GM19238 (cell line): ENCODE results near the gene GM2A.
A peak's percentile ranks its signal among the peaks of the same experiment; 100 is the strongest.
"Not testable (repeated sequence)": the region's sequence is repeated elsewhere in the genome, so short reads cannot be mapped to it uniquely, and the experiment has no call there.

Experiments
- DNase-seq: peaks from one replicate; pipeline ENCODE4 v3.0.0; 2011; ENCODE audit warnings: low spot score; ENCODE audit not compliant: insufficient read length

GM2A gene

DNA sequence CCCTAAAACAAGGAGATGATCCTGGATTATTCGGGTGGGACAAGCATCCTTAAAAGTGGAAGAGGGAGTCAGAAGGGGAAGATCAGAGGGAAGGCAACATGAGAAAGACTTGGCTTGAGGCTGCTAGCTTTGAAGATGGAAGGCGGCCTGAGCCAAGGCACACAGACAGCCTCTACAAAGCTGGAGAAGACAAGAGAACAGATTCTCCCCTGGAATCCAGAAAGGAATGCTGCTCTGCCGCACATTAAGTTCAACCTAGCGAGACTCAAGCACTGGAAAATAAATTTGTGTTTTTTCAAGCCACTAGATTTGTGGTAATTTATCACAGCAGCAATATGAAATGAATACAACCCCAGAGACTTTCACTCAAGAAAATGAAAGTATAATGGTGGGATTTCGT lies 32.7 kb downstream of the GM2A start:
- no peak for DNase-seq

DNA sequence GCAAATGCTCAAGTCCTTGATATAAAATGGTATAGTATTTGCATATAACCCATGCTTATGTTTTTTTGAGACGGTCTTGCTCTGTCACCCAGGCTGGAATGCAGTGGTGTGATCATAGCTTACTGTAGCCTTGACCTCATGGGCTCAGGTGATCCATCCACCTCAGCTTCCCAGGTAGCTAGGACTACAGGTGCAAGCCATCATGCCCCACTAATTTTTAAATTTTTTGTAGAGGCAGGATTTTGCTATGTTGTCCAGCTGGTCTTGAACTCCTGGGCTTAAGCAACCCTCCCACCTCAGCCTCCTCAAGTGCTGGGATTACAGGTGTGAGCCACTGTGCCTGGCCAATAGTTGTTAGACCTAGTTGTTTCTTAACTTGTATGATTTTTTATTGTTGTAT lies 33.3 kb downstream of the GM2A start:
- DNase-seq, result no peak

- no peak for DNase-seq
These were observed 35.2 kb downstream of the GM2A start for GRCh38 chr5:151288180-151288579.

GRCh38 chr5:151293624-151294023 lies 40.6 kb downstream of the GM2A start:
- DNase-seq, result no peak

DNA sequence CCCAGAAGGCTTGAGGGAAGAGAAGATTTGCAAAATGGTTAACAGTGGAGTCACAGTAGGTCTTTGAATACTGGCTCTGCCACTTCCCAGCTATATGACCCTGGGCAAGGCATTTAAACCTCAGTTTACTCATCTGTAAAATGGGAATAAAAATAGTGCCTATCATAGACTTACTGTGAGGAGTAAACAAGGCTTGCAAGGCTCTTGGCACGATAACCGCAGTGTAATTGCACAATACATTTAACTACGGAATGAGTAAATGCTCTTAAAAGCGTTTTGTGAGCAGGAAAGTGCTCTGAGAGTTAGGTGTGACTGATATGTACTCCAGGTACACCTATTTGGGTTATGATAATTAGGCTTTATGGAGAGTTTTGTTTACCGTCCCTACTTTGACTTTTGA lies 42.2 kb downstream of the GM2A start:
- no peak for DNase-seq

DNA sequence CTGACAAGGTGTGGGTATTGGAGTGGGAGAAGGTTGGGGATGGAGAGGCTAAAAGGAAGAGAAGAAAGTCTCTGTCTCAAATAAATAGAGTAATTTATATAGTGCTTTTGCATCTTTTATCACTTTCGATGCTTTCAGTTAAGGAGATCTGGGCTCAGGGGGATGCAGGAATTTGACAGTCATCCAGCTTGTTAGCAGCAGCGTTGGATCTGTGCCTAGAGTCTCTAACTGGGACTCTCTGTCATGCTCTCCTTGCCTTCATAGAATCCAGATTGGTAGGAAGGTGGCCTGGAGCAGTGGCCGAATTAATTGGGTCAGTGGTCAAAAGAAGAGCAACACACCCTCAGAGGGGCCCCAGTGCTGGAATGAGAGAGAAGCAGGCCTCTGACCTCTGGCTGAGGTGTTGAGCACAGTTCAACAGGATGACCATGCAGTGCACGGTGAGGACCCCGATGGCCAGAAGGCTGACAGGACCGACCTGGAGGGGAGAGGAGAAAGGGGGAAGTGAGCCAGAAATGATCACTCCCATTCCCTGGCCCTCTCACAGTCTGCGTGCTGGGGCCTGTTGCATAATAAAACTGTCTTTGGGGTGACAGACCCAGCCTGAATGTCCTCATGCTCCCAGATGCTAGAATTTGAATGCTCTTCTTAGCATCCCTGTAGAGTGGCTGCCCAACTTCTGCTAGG lies 42.9 kb downstream of the GM2A start:
- DNase-seq, result no peak

- DNase-seq, result no peak
These were observed 43.5 kb downstream of the GM2A start for GRCh38 chr5:151296478-151296830.

GRCh38 chr5:151296974-151297373 lies 44.0 kb downstream of the GM2A start:
- DNase-seq, result no peak

GRCh38 chr5:151298063-151298855 lies 45.3 kb downstream of the GM2A start:
- peak; percentile 38 for DNase-seq

DNA sequence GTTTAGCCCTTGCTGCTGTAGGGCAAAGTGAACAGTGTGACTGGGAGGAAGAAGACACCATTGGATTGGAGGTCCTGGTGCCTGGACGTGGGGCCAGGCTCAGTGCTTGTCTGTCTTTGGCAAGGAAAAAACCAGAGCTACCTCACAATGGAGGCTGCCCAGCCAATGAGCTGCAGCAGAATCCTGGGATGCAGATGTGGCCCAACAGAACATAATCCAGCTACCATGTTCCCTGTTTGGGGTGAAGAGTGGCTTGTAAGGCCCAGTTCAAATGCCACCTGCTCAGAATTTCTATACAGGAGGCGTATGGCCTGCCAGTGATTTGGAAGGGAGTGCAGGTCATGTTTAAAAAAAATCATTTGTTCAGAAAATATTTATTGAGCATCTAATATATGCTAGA lies 50.7 kb downstream of the GM2A start, which contains the start of gene SLC36A3:
SLC36A3 (minus strand) TSS at position 101 of the 400 bp plus-strand sequence. CDS start 412 bp downstream, outside the sequence.
- DNase-seq, result no peak

DNA sequence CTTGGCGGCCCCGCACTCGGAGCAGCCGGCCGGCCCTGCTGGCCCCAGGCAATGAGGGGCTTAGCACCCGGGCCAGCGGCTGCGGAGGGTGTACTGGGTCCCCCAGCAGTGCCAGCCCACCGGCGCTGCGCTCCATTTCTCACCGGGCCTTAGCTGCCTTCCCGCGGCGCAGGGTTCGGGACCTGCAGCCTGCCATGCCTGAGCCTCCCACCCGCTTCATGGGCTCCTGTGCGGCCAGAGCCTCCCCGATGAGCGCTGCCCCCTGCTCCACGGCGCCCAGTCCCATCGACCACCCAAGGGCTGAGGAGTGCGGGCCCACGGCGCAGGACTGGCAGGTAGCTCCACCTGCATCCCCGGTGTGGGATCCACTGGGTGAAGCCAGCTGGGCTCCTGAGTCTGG lies 56.3 kb downstream of the GM2A start:
- DNase-seq, result not testable (repeated sequence)

DNA sequence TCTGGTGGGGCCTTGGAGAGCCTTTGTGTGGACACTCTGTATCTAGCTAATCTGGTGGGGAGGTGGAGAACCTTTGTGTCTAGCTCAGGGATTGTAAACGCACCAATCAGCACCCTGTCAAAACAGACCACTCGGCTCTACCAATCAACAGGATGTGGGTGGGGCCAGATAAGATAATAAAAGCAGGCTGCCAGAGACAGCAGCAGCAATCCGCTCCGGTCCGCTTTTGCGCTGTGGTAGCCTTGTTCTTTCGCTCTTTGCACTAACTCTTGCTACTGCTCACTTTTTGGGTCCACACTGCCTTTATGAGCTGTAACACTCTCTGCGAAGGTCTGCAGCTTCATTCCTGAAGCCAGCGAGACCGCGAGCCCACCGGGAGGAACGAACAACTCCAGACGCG lies 56.8 kb downstream of the GM2A start:
- DNase-seq, result not testable (repeated sequence)

- no peak for DNase-seq
These were observed 57.9 kb downstream of the GM2A start for GRCh38 chr5:151310932-151311331.

DNA sequence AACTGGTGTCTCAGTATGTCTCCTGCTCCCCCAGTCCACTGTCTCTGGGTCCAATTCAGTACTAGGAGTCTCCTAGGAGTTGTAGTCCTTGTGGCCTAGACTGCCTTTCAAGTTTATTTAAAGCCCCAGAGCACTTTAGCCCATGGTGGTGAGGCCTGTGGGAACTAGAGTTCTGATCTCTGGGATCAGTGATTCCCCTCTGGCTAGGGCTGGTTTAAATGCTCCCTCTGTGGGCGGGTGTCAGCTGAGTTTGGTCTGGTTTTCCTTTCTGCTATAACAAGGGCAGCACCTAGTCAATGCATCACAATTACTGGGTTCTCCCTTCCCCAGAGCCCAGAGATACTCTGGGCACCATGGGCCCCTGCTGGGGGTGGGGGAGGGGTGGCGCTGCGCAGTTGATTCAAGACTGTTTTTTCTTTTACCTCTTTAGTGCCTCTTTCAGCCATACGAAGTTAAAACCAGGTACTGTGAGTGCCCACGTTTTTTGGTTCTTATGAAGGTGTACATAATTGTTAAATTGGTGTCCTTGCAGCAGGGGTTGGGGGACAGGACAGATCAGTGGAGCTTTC lies 59.9 kb downstream of the GM2A start:
- DNase-seq, result no peak

GRCh38 chr5:151313357-151313756 lies 60.4 kb downstream of the GM2A start:
- no peak for DNase-seq

DNA sequence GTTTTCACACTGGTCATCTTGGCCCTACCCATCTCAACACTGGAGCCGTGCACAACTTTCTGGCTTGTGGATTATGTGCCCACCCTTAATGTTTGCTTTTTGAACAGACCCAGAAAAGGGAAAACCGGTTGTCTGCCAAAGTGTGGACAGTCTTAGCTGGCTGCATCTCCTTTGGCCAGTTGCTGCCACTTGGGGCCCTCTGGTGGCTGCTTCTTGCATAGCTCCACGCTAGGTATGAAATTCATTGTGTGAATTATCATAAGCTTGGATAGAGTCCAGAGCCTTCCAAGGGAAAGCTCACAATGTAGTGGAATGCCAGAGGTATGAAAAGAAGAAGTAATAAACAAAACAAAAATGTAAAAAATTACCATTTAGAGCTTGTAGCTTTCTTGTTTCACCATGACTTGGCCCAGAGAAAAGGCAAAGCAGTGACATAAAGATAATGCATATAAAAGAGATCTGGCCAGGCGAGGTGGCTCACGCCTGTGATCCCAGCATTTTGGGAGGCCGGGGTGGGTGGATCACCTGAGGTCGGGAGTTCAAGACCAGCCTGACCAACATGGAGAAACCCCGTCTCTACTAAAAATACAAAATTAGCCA lies 63.1 kb downstream of the GM2A start:
- peak; percentile 66 for DNase-seq

- DNase-seq, result no peak
These were observed 64.9 kb downstream of the GM2A start for GRCh38 chr5:151317871-151318270.

DNA sequence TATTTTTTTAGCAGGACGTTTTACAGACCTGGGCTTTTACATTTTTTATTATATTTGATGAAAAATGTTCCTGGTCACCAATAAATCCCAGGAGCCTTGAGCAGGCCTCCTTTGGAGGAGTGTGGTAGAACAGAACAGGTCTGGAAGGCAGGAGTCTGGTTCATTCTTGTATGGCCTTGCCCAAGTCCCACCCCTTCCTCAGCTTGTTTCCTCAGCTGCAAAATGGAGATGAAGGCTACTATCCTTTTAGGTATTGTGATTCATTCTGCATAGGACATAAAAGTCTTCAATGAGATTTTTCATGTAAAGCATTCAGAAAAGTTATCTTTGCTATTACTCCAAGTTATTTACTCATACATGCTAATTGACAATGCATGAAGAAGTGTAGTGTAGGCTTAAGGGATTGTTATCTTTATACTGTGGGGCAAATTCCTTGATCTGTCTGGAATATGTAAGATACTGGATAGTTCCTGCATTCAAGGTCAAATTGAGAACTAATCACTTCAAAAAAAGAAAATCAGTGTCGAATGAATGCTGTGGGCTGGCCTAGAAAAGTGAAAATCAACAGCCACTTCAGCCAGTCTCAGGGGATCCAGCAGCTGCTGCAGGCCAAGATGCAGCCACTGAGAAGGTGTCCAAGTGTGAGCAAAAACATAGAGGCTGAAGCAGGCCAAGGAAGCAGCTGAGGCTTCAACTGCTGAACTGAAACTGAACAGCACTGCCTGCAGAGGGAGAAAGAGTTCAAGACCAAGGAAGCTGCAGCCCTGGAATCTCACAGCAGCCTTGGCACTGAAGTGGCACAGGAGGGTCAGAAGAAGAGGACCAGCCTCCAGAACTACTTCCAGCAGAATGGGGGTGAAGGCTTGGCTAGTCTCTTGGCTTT lies 66.1 kb downstream of the GM2A start:
- no peak for DNase-seq
